ENCODE results near the gene CD300C. TPM values are rescaled to one million over a fixed set of nuclear protein-coding genes. Genes with fewer than 3 reads are reported as not detected.
"Not testable (repeated sequence)": the region's sequence is repeated elsewhere in the genome, so short reads cannot be mapped to it uniquely, and the experiment has no call there.

Gene CD300C
- total RNA-seq, 2 donors from 2014 or later, result 1.5 TPM; not detected in 1

- no peak for DNase-seq (ENCODE audit: low spot score)
- no peak overlapping the region for H3K27ac ChIP-seq
- H3K9me3 ChIP-seq, result no peaks in the 10 kb centered on the region
- no peaks in the 10 kb centered on the region for H3K36me3 ChIP-seq
- no peak for TF ChIP-seq CTCF (IDR thresholded peaks at IDR 0.05)
- H3K4me1 ChIP-seq (replicated peaks), result no peaks in the 10 kb centered on the region
- H3K4me3 ChIP-seq, result no peak overlapping the region
- no peaks in the 10 kb centered on the region for H3K27me3 ChIP-seq (replicated peaks; ENCODE audit: insufficient read depth)
- intact Hi-C loops (cut with DNase I), result no loop called here
These were observed 37.8 kb downstream of the CD300C start for GRCh38 chr17:74508156-74508555.

- intact Hi-C loops (cut with DNase I); H3K4me3 ChIP-seq; DNase-seq (ENCODE audit: low spot score); H3K36me3 ChIP-seq; H3K9me3 ChIP-seq; H3K27ac ChIP-seq; H3K27me3 ChIP-seq (replicated peaks; ENCODE audit: insufficient read depth); H3K4me1 ChIP-seq (replicated peaks): not testable (repeated sequence)
- WGBS, result 77% methylated on average over 5 of the region's 5 CpGs
These were observed 42.0 kb downstream of the CD300C start for GRCh38 chr17:74503949-74504348.

- Histone ChIP-seq H3K9me3 (no peaks in the 10 kb centered on the region), H3K4me3 (no peak overlapping the region), H3K27ac (no peak overlapping the region), H3K27me3 (replicated peaks; ENCODE audit: insufficient read depth) (no peaks in the 10 kb centered on the region), H3K36me3 (no peaks in the 10 kb centered on the region), H3K4me1 (replicated peaks) (no peaks in the 10 kb centered on the region)
- no peak for DNase-seq (ENCODE audit: low spot score)
- no peak for TF ChIP-seq POLR2A (IDR thresholded peaks at IDR 0.05)
- TF ChIP-seq CTCF (IDR thresholded peaks at IDR 0.05), result no peak
- TF ChIP-seq POLR2AphosphoS5 (IDR thresholded peaks at IDR 0.05), result no peak
- intact Hi-C loops (cut with DNase I), result no loop called here
- WGBS, result 79% methylated on average over 6 of the region's 6 CpGs
These were observed 43.1 kb downstream of the CD300C start for GRCh38 chr17:74502861-74503260.

- Histone ChIP-seq H3K27me3 (replicated peaks; ENCODE audit: insufficient read depth) (no peaks in the 10 kb centered on the region), H3K4me1 (replicated peaks) (no peaks in the 10 kb centered on the region), H3K27ac (no peak overlapping the region), H3K9me3 (no peaks in the 10 kb centered on the region), H3K36me3 (no peaks in the 10 kb centered on the region), H3K4me3 (no peak overlapping the region)
- no peak for TF ChIP-seq POLR2AphosphoS5 (IDR thresholded peaks at IDR 0.05)
- no peak for TF ChIP-seq CTCF (IDR thresholded peaks at IDR 0.05)
- no peak for TF ChIP-seq POLR2A (IDR thresholded peaks at IDR 0.05)
- intact Hi-C loops (cut with DNase I), result no loop called here
- WGBS, result 84% methylated on average over 3 of the region's 3 CpGs
- DNase-seq (ENCODE audit: low spot score), result no peak
These were observed 45.9 kb downstream of the CD300C start for GRCh38 chr17:74499992-74500391.

- Histone ChIP-seq H3K4me3 (no peak overlapping the region), H3K27ac (no peak overlapping the region), H3K4me1 (replicated peaks) (no peaks in the 10 kb centered on the region), H3K36me3 (no peaks in the 10 kb centered on the region), H3K27me3 (replicated peaks; ENCODE audit: insufficient read depth) (no peaks in the 10 kb centered on the region), H3K9me3 (no peaks in the 10 kb centered on the region)
- intact Hi-C loops (cut with DNase I), result no loop called here
- no peak for DNase-seq (ENCODE audit: low spot score)
- WGBS, result 60% methylated on average over 5 of the region's 5 CpGs
- TF ChIP-seq CTCF (IDR thresholded peaks at IDR 0.05), result no peak
- TF ChIP-seq POLR2A (IDR thresholded peaks at IDR 0.05), result no peak
- TF ChIP-seq POLR2AphosphoS5 (IDR thresholded peaks at IDR 0.05), result no peak
These were observed 48.4 kb downstream of the CD300C start for GRCh38 chr17:74497471-74497870.
